Esophagus mucosa (tissue), 1 donor: ENCODE results near the gene TOR4A. TPM values are rescaled to one million over a fixed set of nuclear protein-coding genes. Genes with fewer than 3 reads are reported as not detected.

Experiments used
- ATAC-seq: fragments of 200-7000 bp; cut with Tn5 transposase; one replicate; pipeline ENCODE4 v1.9.1; 2020
- total RNA-seq: library from RNA; stranded (reverse); gene quantifications from one replicate; pipeline ENCODE4 v1.2.4, GENCODE V29; 2023
- donor health status: DM: yes; HTN: yes; CAD: no.

The TOR4A gene
- total RNA-seq, 1 donor from 2014 or later = 15.4 TPM

DNA sequence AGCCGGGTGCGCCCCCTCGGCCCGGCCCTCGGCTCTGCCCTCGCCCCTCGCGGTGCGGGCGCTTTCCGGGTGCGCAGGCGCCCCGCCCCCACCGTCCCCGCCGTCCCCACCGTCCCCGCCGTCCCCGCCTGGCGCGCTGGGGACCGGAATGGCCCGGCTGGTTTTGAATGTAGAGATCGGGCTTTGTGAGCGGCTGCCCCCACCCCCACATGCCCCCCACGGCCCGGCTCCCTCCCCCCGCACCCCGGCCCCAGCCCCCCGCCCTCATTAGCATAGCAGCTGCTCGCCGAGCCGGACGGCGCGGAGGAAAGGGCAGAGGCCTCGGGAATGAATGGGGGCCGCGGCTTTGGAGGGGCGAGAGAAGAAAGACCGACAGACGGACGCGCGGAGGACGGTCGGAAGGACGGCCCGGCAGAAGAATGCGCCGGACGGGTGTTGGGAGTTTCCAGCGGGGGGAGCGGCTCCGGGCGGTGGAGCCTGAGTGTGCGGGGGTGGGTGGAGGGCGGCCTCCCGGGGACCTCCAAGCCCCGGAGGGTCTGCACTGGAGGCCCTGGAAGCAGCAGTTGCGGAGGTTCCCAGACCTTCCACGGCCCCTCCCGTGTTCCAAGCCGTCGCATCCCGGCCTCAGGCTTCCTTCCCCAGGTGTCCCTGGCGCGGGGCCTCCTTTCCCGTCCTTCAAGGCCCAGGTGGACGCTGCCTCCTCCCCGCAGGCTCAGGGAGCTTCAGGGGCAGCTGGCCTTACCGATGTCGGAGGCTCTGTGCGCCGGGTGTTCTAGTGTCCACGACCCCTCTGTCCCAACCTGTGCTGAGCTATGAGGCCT, 18.5 kb downstream of the TOR4A start:
- no peak for ATAC-seq

GRCh38 chr9:137296670-137297664, 19.4 kb downstream of the TOR4A start:
- peak; percentile 1 for ATAC-seq

DNA sequence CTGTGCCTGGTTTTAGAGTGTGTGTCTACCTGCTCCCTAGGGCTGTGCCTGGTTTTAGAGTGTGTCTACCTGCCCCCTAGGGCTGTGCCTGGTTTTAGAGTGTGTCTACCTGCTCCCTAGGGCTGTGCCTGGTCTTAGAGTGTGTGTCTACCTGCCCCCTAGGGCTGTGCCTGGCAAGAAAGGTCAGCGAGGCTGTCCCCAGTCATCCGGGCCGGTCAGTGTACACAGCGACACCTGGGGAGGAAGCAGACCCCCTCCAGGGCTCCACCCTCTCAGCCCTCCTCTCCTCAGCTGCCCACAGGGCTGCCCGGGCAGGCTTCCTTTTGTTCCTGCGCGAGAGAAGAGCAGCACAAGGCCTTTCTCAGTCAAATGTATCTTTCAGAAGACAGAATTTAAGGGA, 20.4 kb downstream of the TOR4A start:
- ATAC-seq = no peak

DNA sequence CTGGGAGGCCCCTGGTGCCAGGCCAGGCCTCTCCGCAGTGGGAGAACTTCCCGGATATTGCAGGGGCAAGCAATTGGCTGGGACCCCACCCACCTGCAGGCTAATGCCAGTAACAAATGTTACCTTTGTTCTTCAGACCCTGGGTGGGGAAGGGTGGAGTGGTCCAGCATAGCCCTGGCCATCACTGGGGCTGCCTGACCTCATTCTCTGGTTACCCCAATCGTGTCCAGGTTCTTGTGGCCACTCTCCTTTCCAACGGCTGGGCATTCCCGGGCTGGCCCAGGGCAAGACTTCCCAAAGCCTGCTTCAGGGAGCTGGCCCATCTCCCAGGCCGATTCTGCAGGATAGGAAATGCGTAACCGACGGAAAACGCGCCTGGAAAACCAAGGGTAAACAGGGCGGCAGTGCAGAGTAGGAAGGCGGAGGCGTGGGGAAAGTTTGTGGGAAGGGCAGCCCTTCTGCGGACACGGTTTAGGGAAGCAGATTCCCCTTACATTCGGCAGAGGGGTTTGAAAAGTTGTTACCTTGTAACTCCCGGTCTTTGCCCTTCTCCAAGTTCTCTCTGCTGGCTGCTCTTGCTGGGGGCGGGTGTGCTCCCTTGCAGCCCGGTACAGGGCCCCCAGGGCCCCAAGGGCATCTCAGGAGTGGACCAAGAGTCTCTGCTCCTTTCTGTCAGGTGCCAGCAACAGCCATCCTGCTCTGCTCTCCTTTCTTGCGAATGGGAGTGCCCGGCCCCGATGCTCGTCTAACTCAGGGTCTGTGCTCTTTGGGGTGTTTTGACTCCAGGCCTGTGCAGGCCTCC, 21.1 kb downstream of the TOR4A start:
- no peak for ATAC-seq

GRCh38 chr9:137299203-137299565, 21.7 kb downstream of the TOR4A start:
- ATAC-seq = no peak

DNA sequence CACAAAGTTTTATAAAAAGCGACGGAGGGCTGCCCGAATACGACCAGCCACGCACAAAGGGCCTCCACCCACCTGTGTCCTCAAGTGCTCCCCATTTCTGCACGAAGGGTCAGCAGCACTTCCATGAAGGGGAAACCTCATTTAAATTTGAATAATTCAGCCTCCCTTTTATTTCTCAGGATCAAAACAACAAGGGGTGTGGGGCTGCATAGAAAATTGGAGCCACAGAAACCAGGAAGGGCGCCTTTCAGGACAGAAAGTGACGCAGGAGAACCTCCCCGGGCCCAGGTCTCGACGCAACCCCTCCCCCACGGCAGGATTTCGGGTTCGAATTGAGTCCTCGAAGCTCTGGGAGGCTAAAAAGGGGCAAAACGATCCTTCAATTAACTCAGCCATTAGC, 22.4 kb downstream of the TOR4A start:
- ATAC-seq = no peak

DNA sequence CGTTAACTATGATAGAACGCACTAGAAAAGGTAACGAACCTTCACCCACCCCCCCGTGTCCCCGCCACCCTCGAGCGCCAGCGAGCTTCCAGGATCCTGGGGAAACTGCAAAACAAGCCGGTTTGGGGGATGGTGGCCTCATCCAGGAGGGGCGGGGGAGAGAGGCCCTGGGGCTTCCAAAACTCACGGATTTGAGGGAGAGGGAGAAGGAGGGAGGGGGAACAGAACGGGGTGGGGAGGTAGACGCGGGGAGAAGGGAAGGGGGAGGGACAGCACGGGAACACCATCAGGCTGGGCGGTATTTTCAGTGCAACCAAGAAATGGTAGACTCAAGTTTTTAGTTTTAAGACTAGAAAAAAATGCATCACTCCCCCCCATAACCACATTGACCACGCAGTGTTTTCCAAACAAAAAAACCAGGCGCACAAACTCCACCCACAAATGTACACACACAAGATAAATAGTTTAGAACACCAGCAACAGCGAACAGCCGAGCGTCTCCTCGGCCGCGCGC, 23.1 kb downstream of the TOR4A start:
- ATAC-seq = no peak

DNA sequence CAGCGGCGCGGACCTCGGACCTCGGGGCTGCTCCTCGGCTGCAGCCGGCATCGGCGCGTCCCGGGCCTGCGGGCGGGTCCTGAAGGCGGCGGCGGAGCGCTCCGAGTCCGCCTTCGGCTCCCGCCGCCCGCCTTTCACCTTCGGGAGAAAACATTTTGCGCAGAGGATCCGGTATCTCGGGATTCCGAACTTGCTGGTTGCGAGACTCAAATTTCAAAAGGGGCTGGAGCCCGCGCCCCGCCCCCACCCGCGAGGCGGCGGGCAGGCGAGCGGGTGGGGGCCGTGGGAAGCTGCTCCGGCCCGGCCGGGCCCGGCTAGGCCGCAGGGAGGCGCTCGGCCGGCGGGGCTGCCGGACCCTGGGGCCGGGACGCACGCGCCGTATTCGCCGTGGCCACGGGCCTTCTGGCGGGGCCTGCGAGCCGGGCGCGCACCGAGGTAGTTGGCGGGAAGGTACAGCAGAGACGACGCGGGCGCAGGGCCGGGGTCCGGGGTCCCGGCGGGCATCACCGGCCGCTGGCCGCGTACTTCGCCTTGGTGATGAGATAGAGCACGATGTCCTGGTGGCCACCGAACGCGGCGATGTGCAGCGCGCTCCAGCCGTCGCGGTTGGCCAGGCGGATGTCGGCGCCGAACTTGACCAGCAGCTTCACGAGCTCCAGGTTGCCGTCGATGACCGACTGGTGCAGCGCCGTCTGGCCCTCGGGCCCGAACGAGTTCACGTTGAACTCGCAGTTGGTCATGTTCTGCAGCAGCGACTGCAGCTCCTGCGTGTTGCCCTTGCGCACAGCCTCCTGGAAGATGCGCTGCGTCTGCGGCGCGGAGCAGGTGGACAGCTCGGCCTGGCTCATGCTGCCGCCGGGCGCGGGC, 23.8 kb downstream of the TOR4A start:
- no peak for ATAC-seq

DNA sequence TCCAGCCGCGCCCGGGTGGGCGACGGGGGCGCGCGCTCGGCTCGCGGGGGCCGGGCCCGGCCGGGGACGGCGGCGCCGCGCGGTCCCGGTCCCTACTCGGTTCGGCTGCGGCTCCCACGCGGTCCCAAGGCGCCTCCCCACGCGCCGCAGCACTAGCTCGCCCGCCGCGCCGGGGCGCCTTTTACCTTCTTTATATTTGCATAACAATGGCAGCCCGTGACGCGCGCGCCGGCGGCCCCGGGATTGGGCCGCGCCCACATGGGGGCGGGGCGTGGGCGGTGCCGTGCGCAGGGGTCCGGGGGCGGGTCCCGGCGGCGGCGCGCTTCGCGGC, 24.6 kb downstream of the TOR4A start, which contains the start of gene NRARP:
Gene NRARP (minus strand): TSS at position 154 of the 331 bp plus-strand sequence. CDS start 343 bp downstream, outside the sequence.
- peak; percentile 69 for ATAC-seq

- peak; percentile 25 for ATAC-seq
Measured at GRCh38 chr9:137302449-137303150, 25.1 kb downstream of the TOR4A start.

GRCh38 chr9:137303151-137303892, 25.8 kb downstream of the TOR4A start:
- ATAC-seq = no peak

DNA sequence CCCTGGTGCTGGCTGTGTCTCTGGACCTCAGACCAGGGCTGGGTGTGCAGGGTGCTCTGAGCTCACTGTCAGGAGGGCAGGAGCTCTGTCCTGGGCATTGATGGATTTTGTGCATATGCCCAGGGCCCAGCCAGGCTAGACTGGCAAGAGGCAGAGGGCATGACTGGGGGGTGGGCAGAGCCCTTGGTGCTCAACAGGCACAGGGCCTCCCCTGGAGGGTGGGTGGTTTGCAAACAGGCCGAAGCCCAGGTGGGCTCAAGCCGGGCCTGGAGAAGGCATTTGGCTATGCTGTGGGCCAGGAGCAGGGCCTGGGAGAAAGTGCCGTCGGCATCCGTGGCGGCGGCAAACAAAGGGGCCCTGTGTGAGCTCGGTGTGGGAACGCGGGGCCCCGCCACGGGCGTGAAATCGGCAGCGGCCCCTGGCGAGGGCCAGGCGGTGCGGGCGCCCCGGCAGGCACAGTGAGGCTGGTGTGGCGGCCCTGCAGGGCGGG, 26.4 kb downstream of the TOR4A start:
- no peak for ATAC-seq

DNA sequence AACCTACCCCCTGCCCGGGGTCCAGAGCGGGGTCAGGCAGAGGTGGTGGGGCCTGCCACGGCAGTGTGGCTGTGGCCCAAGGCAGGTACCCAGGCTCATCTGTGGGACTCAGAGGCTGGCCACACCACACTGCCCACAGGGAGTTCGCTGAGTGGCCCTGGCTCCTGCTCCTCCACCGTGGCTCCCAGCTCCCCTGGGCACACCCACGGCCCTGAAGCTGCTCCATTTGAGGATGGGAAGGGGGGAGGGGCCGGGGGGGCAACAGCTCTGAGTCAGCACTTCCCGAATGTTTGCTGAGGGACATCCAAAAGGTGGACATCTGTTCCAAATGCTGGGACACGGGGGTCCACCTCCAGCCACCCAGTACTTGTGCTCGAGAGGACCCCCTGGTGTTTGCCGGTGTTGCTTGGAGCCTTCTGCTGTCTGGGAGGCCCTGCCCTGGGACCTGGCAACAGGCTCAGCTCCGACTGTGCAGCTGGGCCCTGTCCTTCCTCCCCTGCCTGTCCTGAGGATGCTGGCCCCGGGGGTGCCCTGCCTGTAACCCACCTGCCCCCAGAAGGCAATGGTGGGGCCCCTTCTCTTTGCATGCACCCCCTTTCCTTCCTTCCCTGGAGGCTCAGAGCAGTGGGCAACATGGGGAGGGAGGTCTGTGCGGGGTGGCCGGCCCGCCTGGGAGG, 27.0 kb downstream of the TOR4A start:
- no peak for ATAC-seq

DNA sequence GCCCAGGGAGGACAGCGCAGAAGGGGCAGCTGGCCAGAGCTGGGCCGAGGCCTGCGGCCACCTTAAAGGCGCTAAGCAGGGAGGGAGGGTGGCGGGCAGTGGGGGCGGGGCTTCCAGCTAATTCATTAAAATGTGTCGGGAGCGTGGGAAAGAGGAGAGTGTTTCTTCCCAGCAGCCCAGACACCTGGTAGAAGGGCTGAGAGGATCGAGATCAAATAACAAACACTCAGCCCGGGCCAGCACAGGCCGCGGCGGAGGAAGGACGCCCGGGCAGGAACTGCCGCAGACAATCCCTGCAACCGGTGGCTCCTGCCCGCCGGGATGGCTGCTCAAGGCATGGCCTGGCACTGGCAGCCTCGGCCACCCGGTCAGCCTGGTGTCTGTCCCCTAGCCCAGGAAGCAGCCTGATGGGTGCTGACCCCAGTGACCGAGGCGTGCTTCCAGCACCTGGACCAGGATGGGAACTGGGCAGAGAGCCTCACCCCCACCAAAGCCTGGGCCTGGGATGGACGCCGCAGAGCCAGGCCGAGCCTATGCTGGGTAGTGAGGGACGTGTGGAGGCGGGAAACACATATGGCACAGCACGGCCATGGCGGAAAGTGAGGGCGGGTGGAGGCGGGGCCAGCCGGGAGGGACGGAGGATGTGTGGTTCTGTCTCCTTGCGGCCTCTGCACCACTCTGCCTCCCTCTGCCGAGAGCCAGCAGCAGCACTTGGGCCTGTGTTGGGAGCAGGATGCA, 27.7 kb downstream of the TOR4A start:
- peak; percentile 43 for ATAC-seq

GRCh38 chr9:137305798-137306065, 28.2 kb downstream of the TOR4A start:
- no peak for ATAC-seq

GRCh38 chr9:137306066-137306849, 28.7 kb downstream of the TOR4A start:
- no peak for ATAC-seq

DNA sequence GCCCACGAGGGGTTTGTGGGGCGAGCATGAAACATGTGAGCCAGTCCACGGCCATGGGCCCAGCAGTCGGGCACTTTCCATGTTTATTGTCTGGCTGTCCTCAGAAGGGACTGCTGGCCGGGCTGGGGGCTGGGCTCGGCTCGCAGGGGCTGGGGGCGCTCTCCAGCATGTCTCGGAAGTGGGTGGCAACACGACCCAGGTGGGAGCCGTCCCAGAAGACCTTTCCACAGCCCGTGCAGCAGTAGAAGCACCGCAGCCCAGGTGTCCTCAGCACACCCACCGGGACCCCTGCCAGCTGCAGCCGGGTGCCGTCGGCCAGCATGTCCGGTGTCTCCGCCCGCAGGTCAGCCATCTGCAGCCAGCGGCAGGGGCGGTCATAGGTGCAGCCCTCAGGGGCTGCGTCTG, 29.3 kb downstream of the TOR4A start:
- ATAC-seq = no peak
